Activated T-helper 9 cell treated with anti-CD3 and anti-CD28 coated beads, Interleukin-2, amount 50 U/mL, for 16 hours (primary cell): Measurements from ENCODE around the gene PTPRT.

Experiments used
- DNase-seq: peaks from one replicate; pipeline ENCODE4 v3.0.0-alpha.2; 2020; ENCODE audit warnings: low read depth

The PTPRT gene

GRCh38 chr20:42549496-42549895 is 640.2 kb downstream of the PTPRT start:
- no peak for DNase-seq

- DNase-seq = no peak
Measured at GRCh38 chr20:42544926-42545325, 644.8 kb downstream of the PTPRT start.

- no peak for DNase-seq
Measured at GRCh38 chr20:42532831-42533230, 656.9 kb downstream of the PTPRT start.

DNA sequence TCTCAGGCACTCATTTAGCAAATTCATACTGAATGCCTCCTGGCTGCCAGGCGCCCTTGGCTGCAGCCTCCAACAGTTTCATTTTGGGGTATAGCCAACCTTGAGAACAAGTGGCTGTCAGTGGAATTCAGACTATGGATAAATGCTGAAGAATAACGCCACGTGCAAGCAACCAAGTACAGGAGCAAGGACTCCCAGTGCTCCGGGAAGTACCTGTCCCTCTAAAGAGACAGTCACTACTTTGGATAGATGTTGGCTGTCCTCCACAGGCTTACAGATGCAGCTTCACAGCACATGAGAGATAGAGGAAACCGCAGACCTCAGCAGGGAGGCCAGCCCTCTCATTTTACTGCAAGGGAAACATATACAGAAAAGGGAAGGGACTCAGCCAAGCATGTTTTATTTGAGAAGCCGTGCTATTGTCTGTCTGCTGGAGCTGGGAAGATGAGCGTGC is 658.2 kb downstream of the PTPRT start:
- DNase-seq = no peak

GRCh38 chr20:42530855-42531448 is 658.8 kb downstream of the PTPRT start:
- no peak for DNase-seq

GRCh38 chr20:42530191-42530590 is 659.5 kb downstream of the PTPRT start:
- no peak for DNase-seq

GRCh38 chr20:42524058-42524457 is 665.6 kb downstream of the PTPRT start:
- no peak for DNase-seq

DNA sequence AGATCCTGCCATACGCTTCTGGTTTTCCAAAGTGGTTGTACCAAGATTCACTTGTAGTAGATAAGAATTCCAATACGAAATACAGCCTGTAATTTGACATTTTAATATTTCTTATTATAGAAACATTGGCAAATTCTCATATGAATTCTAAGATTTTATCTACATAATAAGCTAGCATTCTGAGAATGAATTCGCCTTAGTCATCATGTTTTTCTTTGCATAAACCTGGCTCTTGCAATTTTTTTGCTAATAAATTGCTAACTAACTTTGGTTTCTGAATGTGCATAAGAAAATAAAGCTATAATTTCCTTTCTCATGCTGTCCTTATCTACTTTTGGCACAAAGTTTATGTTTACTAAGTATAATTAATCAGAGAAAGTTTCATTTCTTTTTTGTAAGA is 673.0 kb downstream of the PTPRT start:
- DNase-seq = no peak

DNA sequence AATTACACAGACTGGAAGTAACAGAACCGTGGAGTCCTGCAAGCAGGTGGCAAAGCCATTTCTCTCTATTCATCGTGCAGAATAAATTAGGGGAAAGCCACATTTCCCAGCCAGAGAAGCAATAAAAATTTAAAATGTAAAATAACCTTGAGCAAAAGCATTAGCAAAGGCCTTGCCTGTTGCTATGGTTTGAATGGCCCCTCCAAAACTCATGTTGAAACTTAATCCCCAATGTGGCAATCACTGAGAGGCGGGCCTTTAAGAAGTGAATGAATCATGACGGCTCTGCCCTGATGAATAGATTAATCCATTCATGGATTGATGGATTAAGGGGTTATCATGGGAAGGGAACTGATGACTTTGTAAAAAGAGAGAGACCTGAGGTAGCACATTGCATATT is 679.0 kb downstream of the PTPRT start:
- DNase-seq = no peak

GRCh38 chr20:42507874-42508273 is 681.8 kb downstream of the PTPRT start:
- no peak for DNase-seq

GRCh38 chr20:42506397-42506796 is 683.3 kb downstream of the PTPRT start:
- DNase-seq = no peak

DNA sequence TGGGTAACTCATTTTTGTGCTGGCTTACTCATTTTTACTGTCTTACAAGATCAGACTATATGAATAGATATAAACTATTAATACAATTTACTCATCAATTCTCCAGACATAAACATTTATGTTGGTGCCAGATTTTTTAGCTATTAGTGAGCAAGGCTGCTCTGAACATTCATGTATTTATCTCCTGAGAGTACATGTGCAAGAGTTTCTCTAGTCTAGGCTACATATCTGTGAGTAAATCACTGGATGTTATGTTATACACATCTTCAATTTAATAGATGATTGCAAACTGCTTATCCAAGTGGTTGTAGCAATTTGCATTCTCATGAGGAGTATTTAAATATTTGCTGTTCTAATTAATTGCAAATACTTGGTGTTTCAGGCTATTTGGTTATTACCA is 687.1 kb downstream of the PTPRT start:
- no peak for DNase-seq

DNA sequence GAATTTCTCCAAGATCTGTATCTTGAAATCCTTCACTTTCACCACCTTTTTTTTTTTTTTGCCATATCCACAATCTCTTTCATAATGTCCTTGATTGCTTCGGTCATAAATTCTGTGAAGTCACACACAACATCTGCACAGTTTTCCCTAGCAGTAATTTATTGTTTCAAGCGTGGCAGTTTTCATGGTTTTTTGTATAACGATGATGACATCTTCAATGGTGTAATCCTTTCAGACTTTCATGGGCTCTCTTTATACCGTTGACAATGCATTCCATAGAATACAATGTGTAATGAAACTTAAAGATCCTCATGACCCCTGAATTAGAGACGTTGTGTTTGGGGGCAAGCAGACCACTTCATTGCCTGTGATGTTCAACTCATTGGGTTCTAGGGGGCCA is 693.1 kb downstream of the PTPRT start:
- DNase-seq = no peak

DNA sequence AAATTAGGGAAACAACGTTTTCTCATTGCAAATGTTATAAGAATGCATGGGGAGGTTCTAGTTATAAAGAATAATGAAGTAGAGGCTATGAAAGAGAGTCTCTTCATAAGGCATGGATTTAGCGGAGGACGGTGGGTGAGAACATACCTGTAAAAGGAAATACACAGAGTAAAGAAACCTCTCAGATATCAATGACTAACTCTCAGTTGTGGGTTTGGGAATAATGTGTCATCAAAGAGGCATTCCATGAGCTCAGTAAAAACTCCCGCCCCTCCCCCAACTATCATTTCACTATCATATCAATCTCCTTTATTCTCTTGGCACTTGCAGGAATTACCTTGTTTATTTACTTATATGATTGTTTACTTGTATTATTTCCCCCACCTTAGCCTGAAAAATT is 695.4 kb downstream of the PTPRT start:
- no peak for DNase-seq

DNA sequence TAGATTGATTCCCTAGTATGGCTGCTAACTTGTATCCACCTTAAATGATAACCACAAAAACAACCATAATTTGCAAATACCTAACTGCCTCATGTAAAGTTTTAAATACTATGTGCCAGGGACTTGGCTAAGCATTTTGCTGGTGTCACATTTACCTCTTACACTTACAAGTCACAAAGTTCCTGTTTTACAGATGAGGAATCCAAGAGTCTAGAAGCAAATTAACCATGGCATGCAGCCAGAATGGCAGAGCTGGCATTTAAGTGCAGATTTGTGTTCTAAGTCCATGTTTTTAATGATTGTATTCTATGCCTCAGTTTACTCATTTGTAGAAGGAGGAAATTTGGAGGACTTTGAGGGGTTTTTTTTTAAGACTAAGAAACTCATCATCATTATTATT is 696.7 kb downstream of the PTPRT start:
- no peak for DNase-seq

DNA sequence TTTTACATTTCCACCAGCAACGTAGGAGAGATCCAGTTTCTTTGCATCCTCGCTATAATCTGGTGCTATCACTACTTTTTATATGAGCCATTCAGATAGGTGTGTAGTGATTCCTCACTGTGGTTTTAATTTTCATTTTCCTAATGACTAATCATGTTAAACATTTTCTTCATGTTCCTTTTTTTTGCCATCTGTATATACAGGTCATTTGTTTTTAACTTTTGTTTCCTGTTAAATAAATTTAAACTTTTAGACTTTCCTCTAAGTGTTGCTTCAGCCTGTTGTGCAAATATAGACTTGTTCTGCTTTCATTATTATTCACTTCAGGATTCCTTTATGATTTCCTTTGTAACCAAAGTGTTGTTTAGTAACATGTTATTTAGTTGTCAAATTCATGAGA is 697.4 kb downstream of the PTPRT start:
- DNase-seq = no peak

- no peak for DNase-seq
Measured at GRCh38 chr20:42485556-42485955, 704.1 kb downstream of the PTPRT start.

- no peak for DNase-seq
Measured at GRCh38 chr20:42484790-42485375, 704.8 kb downstream of the PTPRT start.

DNA sequence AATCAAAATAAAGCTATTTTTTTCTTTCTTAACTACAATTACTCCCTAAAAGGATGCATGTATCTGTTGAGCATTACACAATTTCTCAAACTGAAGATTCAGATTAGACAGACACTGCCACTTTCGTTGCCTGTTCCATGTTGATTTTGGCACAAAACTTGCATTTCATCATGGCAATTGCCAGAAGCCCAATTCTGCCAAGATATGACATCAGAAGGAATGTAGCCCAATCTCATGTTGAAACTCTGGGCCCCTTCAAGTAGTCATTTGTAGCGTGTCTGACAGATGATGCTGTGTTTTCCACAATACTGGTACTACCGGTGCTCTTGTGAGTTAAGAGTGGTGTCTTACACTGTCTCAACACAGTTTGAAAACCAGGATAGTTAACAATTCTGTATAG is 705.4 kb downstream of the PTPRT start:
- no peak for DNase-seq

GRCh38 chr20:42483730-42484303 is 705.9 kb downstream of the PTPRT start:
- DNase-seq = no peak

DNA sequence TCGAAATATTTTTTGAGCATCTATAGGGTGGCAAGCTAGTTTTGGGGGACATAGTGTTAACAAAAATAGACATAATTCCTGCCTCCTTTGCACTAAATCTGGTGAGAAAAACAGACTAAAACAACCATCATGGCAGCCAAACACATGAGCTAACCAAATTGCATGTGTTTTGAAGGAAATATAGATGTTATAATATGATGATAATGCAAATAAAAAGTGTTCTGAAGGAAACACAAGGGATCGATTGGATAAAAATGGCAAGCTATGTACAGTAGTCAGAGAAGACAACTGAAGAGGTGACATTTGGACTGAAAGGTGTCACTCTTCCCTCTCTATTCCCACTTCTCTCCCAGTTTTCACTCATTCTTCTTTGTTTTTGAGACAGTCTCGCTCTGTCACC is 706.9 kb downstream of the PTPRT start:
- DNase-seq = no peak

DNA sequence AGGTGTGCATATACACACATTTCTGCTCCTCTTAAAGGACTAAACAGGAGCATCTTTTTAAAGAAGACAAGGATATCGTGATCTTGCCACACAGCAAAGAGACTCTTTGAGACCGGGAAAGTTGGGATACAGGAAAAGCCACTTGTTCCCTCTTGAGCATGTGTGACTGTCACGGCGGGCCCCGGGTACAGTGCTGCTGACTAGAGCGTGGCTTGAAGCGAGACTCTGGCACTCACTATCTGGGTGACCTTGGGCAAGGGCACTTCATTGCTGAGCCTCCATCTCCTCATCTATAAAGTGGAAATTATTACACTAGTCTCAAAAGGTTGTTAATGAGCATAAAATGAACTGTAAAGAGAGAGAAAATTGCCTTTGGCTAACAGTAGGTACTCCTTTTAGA is 713.9 kb downstream of the PTPRT start:
- DNase-seq = no peak

GRCh38 chr20:42474646-42475045 is 715.1 kb downstream of the PTPRT start:
- no peak for DNase-seq

DNA sequence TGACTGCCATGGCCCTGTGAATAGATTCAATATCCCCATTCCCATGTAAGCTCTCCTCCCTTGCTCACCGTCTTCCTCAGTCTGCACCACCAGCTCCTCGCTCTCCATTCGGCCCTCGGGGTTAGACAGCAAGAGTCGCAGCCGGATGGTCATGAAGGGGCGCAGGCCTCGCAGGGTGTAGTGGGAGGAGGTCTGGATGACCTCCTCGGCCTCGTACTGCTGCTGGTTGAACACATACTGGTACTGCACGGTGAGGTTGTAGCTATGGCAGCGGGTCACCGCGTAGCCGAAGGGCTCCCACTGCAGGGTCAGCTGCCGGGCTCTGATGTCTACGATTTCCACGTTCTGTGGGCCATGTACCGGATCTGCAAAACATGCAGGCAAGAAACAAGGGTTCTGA is 717.5 kb downstream of the PTPRT start:
- DNase-seq = no peak
